GM13977 (cell line): ENCODE results near the gene ST6GALNAC4.

Source experiments
- DNase-seq: peaks from one replicate; pipeline ENCODE4 v3.0.0; 2012; ENCODE audit warnings: low spot score
- in situ Hi-C: fragments of 300-500 bp; cut with MboI; formaldehyde crosslinking; loops from one replicate; pipeline ENCODE4 v1.12.0; 2022; ENCODE audit warnings: low sequenced_read_pairs, low pct_unique_long_range_greater_than_20kb, mixed read lengths, inconsistent platforms; ENCODE audit not compliant: unreplicated experiment
- TF ChIP-seq, protein P1 (sequence below): IDR thresholded peaks from 2 replicates; pipeline ENCODE4 v1.5.1; 2012; ENCODE audit warnings: mild to moderate bottlenecking, control low read depth; ENCODE audit not compliant: insufficient read depth; ENCODE audit errors: extremely low read depth, missing control alignments

ST6GALNAC4 gene

GRCh38 chr9:127868278-127868902, 48.5 kb downstream of the ST6GALNAC4 start:
- TF ChIP-seq, protein P1, sequence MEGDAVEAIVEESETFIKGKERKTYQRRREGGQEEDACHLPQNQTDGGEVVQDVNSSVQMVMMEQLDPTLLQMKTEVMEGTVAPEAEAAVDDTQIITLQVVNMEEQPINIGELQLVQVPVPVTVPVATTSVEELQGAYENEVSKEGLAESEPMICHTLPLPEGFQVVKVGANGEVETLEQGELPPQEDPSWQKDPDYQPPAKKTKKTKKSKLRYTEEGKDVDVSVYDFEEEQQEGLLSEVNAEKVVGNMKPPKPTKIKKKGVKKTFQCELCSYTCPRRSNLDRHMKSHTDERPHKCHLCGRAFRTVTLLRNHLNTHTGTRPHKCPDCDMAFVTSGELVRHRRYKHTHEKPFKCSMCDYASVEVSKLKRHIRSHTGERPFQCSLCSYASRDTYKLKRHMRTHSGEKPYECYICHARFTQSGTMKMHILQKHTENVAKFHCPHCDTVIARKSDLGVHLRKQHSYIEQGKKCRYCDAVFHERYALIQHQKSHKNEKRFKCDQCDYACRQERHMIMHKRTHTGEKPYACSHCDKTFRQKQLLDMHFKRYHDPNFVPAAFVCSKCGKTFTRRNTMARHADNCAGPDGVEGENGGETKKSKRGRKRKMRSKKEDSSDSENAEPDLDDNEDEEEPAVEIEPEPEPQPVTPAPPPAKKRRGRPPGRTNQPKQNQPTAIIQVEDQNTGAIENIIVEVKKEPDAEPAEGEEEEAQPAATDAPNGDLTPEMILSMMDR = no peak
- in situ Hi-C loops = no loop called here
- no peak for DNase-seq

DNA sequence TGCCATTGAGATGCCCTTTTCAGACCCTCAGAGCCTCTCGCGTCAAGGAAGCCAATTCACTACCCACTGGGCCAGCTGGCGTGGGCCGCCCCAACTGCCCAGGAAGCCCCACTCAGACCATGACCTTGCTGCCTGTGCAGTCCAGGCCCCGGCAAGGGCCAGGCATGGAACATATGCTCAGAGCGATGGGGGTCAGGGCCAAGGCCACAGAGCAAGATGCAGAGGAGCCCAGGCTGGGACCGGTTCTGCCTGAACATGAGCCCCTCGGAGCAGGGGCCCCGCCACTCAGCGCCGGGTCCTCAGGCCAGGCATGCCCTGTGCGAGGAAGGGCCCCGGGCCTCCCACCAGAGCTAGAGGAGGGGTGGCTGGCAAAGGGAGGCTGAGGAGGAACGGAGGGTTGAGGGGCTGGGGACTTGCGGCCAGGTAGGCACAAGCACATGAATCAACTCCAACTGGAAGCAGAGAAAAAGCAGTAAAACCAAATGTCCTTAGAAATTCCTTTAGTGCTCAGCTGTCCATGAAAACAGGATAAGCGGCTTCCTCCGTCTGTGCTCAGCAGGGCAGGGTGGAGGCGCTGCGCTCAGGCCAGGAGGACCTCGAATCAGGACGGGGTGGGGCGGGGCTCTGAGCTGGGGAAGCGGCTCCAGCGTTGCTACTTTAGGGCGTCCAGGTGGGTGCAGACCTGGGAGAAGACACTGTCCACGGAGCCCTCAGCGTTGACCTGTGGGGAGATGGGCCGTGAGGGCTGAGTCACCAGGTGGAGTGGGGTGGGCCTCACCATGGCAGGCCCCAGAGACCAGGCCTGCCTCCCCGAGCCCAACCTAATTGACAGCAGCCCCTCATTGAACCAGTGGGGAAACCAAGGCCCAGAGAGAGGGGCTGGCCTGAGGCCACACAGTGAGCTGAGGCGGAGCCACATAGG, 49.2 kb downstream of the ST6GALNAC4 start:
- in situ Hi-C loops = no loop called here
- TF ChIP-seq, protein P1 = no peak

DNA sequence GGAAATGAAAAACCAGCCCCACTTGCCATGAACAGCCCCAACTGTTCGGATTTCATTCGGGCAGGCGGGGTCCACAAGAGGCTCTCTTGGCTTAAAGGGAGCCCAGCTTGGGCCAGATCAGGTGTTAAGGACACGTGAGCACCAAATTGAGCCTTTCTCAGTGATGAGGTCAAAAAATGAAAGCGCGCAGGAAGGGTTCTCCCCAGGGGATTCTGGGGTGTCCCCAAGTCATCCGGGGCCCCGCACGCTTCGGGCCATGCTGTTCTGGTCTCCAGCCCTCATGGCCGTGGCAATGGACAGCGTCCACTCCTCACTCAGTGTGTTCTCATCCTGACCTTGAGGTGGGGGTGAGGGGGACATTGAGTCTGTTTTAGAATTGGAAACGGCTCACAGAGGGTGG, 50.3 kb downstream of the ST6GALNAC4 start:
- DNase-seq = no peak
- TF ChIP-seq, protein P1 = no peak
- in situ Hi-C loops = no loop called here

More for the DNA sequence above, 49.2 kb downstream of the ST6GALNAC4 start:
- DNase-seq = no peak

GRCh38 chr9:127865645-127866464, 51.0 kb downstream of the ST6GALNAC4 start:
- DNase-seq = no peak
- TF ChIP-seq, protein P1 = no peak
- in situ Hi-C loops = no loop called here

GRCh38 chr9:127863191-127863621, 53.6 kb downstream of the ST6GALNAC4 start:
- DNase-seq = no peak
- in situ Hi-C loops = no loop called here
- TF ChIP-seq, protein P1 = no peak

GRCh38 chr9:127862075-127863011, 54.5 kb downstream of the ST6GALNAC4 start:
- TF ChIP-seq, protein P1 = no peak
- in situ Hi-C loops = no loop called here
- DNase-seq = no peak
